ENCODE results near the gene NAA60.

NAA60 gene

GRCh38 chr16:3443108-3444031, at the start of gene NAA60, which contains the start of gene ZNF597:
Gene NAA60 (plus strand): TSS chr16:3443680. CDS start chr16:3476228, 32,548 bp downstream.
Gene ZNF597 (minus strand): TSS chr16:3443504. CDS start chr16:3443153, 351 bp downstream.
- Mint-ChIP-seq H3K27ac (peak within 1 kb of the TSS; percentile 97), H3K4me1 (peaks cover 11% of the 10 kb centered on the region), H3K4me3 (peak within 1 kb of the TSS; percentile 89), H3K9me3 (peaks cover 7% of the 10 kb centered on the region), H3K36me3 (peaks cover 62% of the 10 kb centered on the region)
- DNase-seq (ENCODE audit: low spot score in 2 of 2) = peak; percentile 46 to 81
- peak; percentile 93 for ATAC-seq

- peak; percentile 58 for ATAC-seq
Observed at GRCh38 chr16:3400446-3400778, 43.1 kb upstream of the NAA60 start.

DNA sequence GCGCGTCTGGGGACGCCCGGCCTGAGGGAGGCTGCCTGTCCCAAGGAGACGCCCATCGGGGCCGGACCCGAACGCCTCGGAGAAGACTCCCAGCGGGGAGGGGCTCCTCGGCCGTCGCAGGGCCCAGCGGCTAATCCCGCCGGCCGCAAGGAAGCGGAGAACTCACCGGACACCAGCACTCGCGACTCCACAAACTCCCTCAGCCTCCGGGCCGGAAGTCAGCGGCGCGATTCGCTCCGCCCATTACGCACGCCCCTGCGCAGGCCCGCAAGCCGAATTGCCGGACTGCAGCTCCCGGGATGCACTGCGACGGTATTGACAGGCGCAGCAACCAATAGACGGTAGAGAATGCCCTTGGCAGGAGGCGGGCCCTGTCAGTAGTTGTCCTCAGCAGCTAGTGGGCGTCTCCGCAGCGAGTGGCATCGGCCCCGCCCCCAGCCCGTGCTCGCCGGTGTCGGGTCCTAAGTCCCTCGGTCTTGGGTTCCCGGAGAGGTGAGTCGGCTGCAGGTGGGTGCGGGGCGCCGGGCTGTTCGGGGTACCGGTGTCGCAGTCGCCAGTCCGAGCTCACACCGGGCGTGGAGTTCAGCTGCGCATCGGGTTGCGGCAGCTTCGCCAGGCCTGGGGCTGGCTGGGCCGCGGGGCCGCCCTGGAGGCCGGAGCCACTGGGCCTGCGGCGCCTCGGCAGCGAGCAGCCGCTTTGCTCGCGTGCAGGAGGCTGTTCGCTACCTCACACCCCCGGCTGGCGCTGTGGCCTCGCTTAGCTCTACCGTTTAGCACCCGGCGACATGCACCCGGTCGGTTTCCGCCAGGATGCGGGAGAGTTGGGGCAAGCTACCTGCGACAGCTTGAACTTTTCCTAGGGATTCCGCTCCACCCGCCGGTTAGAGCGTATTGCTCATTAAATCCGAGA, 42.4 kb upstream of the NAA60 start, which contains the start of the genes ZNF174 and ZSCAN32:
Gene ZNF174 (plus strand): TSS at position 437 of the 910 bp plus-strand sequence. CDS start 790 bp downstream, outside the sequence.
Gene ZSCAN32 (minus strand): TSS at position 226 of the 910 bp plus-strand sequence. CDS start 3,447 bp downstream, outside the sequence.
- Mint-ChIP-seq H3K36me3 (peaks cover 43% of the 10 kb centered on the region), H3K27ac (peak within 1 kb of the TSS; percentile 85), H3K9me3 (peaks cover 12% of the 10 kb centered on the region), H3K4me1 (peaks cover 43% of the 10 kb centered on the region), H3K4me3 (peak within 1 kb of the TSS; percentile 89)
- peak; percentile 99 for ATAC-seq
- peak; percentile 98 to 100 for DNase-seq (ENCODE audit: low spot score in 2 of 2)

More at GRCh38 chr16:3400446-3400778, 43.1 kb upstream of the NAA60 start:
- H3K27ac Mint-ChIP-seq = peak overlapping the region; percentile 85
- H3K4me1 Mint-ChIP-seq = peaks cover 47% of the 10 kb centered on the region
- peaks cover 43% of the 10 kb centered on the region for H3K36me3 Mint-ChIP-seq
- H3K4me3 Mint-ChIP-seq = peak overlapping the region; percentile 89
- DNase-seq (ENCODE audit: low spot score in 2 of 2) = no peak
- peaks cover 10% of the 10 kb centered on the region for H3K9me3 Mint-ChIP-seq

DNA sequence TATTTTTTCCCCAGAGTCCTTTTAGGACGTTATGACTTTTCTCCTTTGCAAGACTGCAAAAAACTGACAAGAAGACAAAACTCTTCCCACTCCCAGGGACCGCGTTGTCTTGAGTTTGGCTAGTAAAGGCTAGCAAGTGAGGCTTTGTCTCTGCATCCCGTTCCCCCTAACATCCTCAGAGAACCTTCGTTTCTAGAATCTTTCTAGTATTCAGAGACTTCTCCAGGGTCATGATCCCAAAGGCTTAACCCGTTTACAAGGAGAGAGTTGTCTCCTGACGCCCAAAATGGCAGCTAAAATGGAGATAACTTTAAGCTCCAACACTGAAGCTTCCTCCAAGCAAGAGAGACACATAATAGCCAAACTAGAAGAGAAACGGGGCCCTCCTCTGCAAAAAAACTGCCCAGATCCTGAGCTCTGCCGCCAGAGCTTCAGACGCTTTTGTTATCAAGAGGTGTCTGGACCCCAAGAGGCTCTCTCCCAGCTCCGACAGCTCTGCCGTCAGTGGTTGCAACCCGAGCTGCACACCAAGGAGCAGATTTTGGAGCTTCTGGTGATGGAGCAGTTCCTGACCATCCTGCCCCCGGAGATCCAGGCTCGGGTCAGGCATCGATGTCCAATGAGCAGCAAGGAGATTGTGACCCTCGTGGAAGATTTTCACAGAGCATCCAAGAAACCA, 41.6 kb upstream of the NAA60 start:
- DNase-seq (ENCODE audit: low spot score in 2 of 2) = no peak
- Mint-ChIP-seq H3K4me1 (peaks cover 34% of the 10 kb centered on the region), H3K27ac (peak overlapping the region; percentile 85), H3K4me3 (peak overlapping the region; percentile 89), H3K9me3 (peaks cover 11% of the 10 kb centered on the region), H3K36me3 (peaks cover 43% of the 10 kb centered on the region)
- ATAC-seq = no peak

DNA sequence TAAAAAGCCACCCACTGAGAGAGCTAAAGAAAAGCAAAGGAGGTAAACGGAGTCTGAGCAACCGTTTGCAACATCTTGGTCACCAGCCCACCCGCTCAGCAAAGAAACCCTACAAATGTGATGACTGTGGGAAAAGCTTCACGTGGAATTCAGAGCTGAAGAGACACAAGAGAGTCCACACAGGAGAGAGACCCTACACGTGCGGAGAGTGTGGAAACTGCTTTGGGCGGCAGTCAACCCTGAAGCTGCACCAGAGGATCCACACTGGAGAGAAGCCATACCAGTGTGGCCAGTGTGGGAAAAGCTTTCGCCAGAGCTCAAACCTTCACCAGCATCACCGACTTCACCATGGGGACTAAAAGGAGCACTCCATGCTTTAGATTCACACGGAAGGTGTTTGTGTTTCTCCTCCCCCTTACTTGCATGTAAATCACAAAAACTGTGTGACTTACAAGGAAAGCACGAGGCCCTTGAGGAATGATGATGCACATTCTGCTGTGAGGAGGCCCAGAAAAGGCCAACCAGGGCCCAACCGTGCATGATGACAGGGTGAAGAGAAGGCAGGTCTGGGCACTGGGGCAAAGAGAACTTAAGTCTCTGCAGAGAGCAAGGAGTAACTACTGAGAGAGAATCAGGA, 34.8 kb upstream of the NAA60 start:
- no peak overlapping the region for H3K4me3 Mint-ChIP-seq
- no peaks in the 10 kb centered on the region for H3K4me1 Mint-ChIP-seq
- peaks cover 23% of the 10 kb centered on the region for H3K9me3 Mint-ChIP-seq
- peaks cover 37% of the 10 kb centered on the region for H3K36me3 Mint-ChIP-seq
- DNase-seq (ENCODE audit: low spot score in 2 of 2) (no peak), ATAC-seq (no peak)
- no peak overlapping the region for H3K27ac Mint-ChIP-seq

DNA sequence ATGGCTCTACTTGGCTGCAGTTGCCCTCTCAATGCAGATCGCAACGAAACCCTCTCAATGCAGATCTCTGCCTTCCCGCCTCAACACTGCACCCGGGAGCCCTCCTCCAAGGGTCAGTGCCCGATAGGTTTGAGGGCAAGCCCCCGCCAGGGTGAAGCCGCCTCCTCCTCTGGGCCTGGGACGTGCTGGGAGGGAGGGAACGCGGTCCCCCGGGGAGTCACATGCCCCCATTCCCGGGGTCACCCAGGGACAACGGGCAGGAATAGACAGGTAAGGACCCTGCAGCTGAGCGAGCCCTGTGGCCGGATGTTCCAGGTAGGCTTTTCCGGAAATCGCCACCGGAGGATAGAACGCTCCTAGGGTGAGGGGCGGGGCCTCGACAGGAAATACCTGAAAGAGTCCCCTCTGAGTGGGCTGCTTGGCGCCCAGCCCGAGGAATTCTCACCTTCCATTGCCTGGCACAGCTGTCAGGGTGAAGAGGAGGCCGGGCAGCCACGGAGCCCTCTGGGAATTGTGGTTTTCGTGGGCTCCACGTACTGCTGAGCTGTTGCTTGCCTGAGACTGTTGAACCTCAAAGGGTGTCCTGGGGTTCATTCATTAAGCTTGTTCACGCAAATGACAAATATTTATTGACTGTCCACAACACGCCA, 29.6 kb upstream of the NAA60 start:
- Mint-ChIP-seq H3K4me1 (no peaks in the 10 kb centered on the region), H3K4me3 (no peak overlapping the region), H3K27ac (no peak overlapping the region), H3K36me3 (peaks cover under 1% of the 10 kb centered on the region), H3K9me3 (peaks cover 14% of the 10 kb centered on the region)
- ATAC-seq (no peak), DNase-seq (ENCODE audit: low spot score in 2 of 2) (no peak)

DNA sequence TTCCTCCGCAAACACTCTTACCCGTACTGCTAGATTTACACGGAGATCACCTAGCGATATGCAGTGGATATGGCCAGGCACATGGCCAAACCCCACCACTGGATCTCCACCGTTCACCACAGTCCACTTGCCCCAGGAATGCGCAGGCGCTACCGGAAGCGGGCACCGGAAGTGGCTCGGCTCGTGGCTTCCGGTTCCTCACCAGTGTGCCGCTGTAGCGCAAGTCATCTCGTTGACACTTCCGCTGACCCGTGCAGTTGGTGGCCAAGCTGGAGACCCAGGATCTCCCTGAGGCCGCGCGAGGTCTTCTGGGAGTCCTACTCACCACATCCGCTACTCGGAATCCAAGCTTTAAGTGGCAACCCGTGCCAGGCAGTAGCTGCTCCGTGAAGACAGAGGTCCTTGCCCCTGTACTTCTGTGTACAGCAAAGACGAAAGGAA, 11.7 kb upstream of the NAA60 start:
- ATAC-seq = peak; percentile 88
- peak overlapping the region; percentile 64 for H3K4me3 Mint-ChIP-seq
- peaks cover 4% of the 10 kb centered on the region for H3K9me3 Mint-ChIP-seq
- peaks cover 15% of the 10 kb centered on the region for H3K36me3 Mint-ChIP-seq
- peaks cover 14% of the 10 kb centered on the region for H3K4me1 Mint-ChIP-seq
- H3K27ac Mint-ChIP-seq = peak overlapping the region; percentile 70
- DNase-seq (ENCODE audit: low spot score in 2 of 2) = peak; percentile 19 to 65

- H3K4me1 Mint-ChIP-seq = peaks cover 14% of the 10 kb centered on the region
- no peak overlapping the region for H3K27ac Mint-ChIP-seq
- H3K36me3 Mint-ChIP-seq = peaks cover 29% of the 10 kb centered on the region
- ATAC-seq (no peak), DNase-seq (ENCODE audit: low spot score in 2 of 2) (no peak)
- peaks cover 4% of the 10 kb centered on the region for H3K9me3 Mint-ChIP-seq
- no peak overlapping the region for H3K4me3 Mint-ChIP-seq
Observed at GRCh38 chr16:3434373-3434772, 9.1 kb upstream of the NAA60 start.

- Mint-ChIP-seq H3K9me3 (peaks cover 7% of the 10 kb centered on the region), H3K4me3 (no peak overlapping the region), H3K36me3 (peaks cover 52% of the 10 kb centered on the region), H3K27ac (no peak overlapping the region), H3K4me1 (peaks cover 11% of the 10 kb centered on the region)
- DNase-seq (ENCODE audit: low spot score in 2 of 2) (no peak), ATAC-seq (no peak)
Observed at GRCh38 chr16:3439637-3440036, 3.8 kb upstream of the NAA60 start.

DNA sequence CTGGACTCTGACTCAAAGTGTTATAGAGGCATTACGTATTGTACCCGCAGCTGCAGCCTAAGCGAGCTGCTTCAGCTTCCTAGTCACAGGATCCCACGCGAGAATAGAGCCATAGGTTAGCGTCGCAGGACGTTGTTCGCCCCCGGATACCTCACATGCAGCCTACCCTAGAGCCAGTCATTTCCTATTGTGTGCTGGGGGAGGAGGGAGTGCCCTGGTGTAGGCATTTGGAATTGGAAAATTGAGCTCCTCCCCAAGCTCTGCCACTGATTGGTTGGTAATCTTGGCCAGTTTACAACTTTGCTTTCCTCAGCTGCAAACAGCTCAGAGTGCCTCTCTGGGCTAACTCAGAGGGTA, 530 bp downstream of the NAA60 start:
- Mint-ChIP-seq H3K27ac (peak overlapping the region; percentile 97), H3K4me3 (peak overlapping the region; percentile 89), H3K36me3 (peaks cover 65% of the 10 kb centered on the region), H3K4me1 (peaks cover 11% of the 10 kb centered on the region), H3K9me3 (peaks cover 7% of the 10 kb centered on the region)
- peak; percentile 88 for ATAC-seq
- no peak for DNase-seq (ENCODE audit: low spot score in 2 of 2)

DNA sequence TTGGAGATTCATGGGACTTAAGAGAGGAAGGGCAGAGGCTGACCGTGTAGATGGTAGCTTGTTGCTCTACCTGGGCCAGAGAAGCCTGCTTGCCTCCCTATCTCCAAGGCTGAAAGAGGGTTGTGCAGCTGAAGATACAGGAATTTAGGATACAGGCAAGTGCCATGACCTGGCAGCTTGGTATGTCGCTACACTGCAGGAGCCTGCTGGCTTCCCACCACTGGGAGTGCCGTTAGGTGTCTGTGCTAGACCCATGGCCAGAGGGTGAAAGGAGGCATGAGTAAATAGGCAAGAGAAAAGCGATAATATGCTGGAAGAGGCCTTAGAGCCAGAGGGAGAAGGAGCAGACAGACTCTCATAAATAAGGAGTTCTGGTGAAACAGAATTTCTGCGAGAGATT, 10.6 kb downstream of the NAA60 start:
- DNase-seq (ENCODE audit: low spot score in 2 of 2) (no peak), ATAC-seq (no peak)
- H3K36me3 Mint-ChIP-seq = peaks cover 24% of the 10 kb centered on the region
- H3K4me3 Mint-ChIP-seq = no peak overlapping the region
- H3K9me3 Mint-ChIP-seq = no peaks in the 10 kb centered on the region
- H3K4me1 Mint-ChIP-seq = peaks cover 11% of the 10 kb centered on the region
- peak overlapping the region; percentile 48 for H3K27ac Mint-ChIP-seq

DNA sequence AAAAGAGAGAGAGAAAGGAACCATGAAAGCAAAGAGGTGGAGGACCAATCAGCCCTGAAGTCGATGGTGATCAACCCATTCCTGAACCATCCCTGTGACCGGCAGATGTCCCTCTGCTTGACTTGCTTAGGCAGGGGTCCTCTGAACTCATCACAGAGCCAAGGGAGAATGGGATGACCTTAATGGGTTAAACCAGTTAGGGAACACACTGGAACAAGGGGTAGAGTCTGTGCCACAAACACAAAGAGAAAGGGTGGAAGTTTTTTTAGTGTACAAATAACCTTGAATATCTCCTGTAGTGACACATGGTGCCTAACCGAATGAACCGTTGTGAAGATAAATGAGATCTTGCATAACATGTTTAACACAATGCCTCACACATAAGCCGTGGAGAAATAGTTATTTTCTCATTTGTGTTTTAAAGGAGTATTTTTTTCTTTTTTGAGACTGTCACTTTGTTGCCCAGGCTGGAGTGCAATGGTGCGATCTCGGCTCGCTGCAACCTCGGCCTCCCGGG, 11.2 kb downstream of the NAA60 start:
- DNase-seq (ENCODE audit: low spot score in 2 of 2) (no peak), ATAC-seq (no peak)
- Mint-ChIP-seq H3K36me3 (peaks cover 21% of the 10 kb centered on the region), H3K4me1 (peaks cover 17% of the 10 kb centered on the region), H3K27ac (no peak overlapping the region), H3K4me3 (no peak overlapping the region), H3K9me3 (no peaks in the 10 kb centered on the region)

DNA sequence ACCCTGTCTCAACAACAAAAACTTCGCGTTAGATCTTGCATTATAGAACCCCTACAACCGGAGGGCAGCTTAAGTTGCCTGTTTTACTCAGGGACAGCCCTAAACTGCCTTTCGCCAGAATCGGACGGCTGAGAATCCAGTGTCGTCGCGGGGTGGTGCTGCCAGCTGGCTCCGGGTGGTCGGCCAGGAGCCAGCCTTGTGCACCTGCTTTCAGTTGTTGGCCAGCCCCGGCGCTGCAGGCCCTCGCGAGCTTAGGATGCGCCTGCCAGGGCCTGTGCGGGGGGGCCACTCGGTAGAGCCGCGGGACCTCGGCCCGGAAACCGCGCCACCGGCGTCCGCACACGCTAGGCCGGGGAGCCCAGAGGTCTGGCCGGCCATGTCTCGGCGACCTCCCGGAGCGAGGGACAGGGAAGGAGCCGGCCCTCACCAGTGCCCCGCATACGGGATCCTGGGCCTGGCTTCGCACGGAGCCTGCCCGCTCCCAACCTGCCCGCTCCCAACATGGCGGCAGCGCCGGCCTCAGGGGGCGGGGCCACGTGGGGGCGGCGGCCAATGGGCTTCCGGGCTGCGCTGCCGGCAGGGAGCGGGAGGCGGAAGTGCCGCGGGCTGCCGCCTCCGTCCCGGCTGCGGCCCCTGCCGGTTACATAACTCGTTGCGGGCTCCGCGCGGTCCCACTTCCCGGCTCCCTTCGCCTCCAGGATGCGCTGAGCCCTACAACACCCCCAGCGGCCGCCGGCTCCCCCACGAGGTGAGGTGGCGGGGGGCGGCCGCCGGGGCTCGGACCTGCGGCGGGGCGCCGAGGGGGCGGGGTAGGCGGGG, 14.2 kb downstream of the NAA60 start:
- ATAC-seq (peak; percentile 92), DNase-seq (ENCODE audit: low spot score in 2 of 2) (peak; percentile 91 to 93)
- H3K27ac Mint-ChIP-seq = peak overlapping the region; percentile 92
- no peaks in the 10 kb centered on the region for H3K9me3 Mint-ChIP-seq
- peaks cover 42% of the 10 kb centered on the region for H3K4me1 Mint-ChIP-seq
- H3K36me3 Mint-ChIP-seq = peaks cover 18% of the 10 kb centered on the region
- peak overlapping the region; percentile 80 for H3K4me3 Mint-ChIP-seq

All from stimulated activated effector memory CD8-positive, alpha-beta T cell treated with anti-CD3 and anti-CD28 coated beads, Interleukin-12 subunit alpha, Interleukin-12 subunit beta, amount 100 ng/mL, for 72 hours (primary cell).